Chondrocyte (in vitro differentiated cells): ENCODE results near the gene AGXT. TPM values are rescaled to one million over a fixed set of nuclear protein-coding genes. Genes with fewer than 3 reads are reported as not detected.
A peak's percentile ranks its signal among the peaks of the same experiment; 100 is the strongest.

Experiments used
- DNase-seq: peaks from one replicate; pipeline ENCODE4 v3.0.0; 2021; ENCODE audit warnings: mixed read lengths, low spot score
- H3K27ac Mint-ChIP-seq: one replicate; pipeline ENCODE4 v1.8.0; 2021; ENCODE audit warnings: mild to moderate bottlenecking, moderate library complexity, mixed read lengths; ENCODE audit not compliant: unreplicated experiment
- H3K27me3 Mint-ChIP-seq: 2 replicates; pipeline ENCODE4 v1.8.0; 2021; ENCODE audit warnings: low read depth, mixed read lengths
- H3K36me3 Mint-ChIP-seq: 2 replicates; pipeline ENCODE4 v1.8.0; 2021; ENCODE audit warnings: low read depth, mixed read lengths
- H3K4me1 Mint-ChIP-seq: 2 replicates; pipeline ENCODE4 v1.8.0; 2021; ENCODE audit warnings: low read depth, mild to moderate bottlenecking, mixed read lengths
- H3K4me3 Mint-ChIP-seq: one replicate; pipeline ENCODE4 v1.8.0; 2021; ENCODE audit warnings: mild to moderate bottlenecking, moderate library complexity, mixed read lengths; ENCODE audit not compliant: unreplicated experiment
- H3K9me3 Mint-ChIP-seq: 2 replicates; pipeline ENCODE4 v1.8.0; 2021; ENCODE audit warnings: low read depth, mixed read lengths
- CTCF ChIP-seq: fragments of 200-600 bp; sonication (generic); IDR thresholded peaks from 2 replicates; pipeline ENCODE4 v1.5.0; 2021; ENCODE audit warnings: antibody characterized with exemption, mild to moderate bottlenecking, moderate library complexity
- total RNA-seq: library from RNA; stranded (reverse); gene quantifications from 3 replicates; pipeline ENCODE4 v1.2.1, GENCODE V29; 2021

The AGXT gene
- total RNA-seq, 1 donor from 2014 or later = not detected

- H3K36me3 Mint-ChIP-seq = peaks cover 2% of the 10 kb centered on the region
- no peak overlapping the region for H3K27ac Mint-ChIP-seq
- H3K9me3 Mint-ChIP-seq = peaks cover 6% of the 10 kb centered on the region
- DNase-seq = peak; percentile 85
- peaks cover 45% of the 10 kb centered on the region for H3K27me3 Mint-ChIP-seq
- H3K4me1 Mint-ChIP-seq = no peaks in the 10 kb centered on the region
- no peak for TF ChIP-seq CTCF
- H3K4me3 Mint-ChIP-seq = no peak overlapping the region
Measured at GRCh38 chr2:240904216-240905175, 35.9 kb downstream of the AGXT start.

- peaks cover 2% of the 10 kb centered on the region for H3K36me3 Mint-ChIP-seq
- TF ChIP-seq CTCF = no peak
- H3K4me3 Mint-ChIP-seq = no peak overlapping the region
- no peak overlapping the region for H3K27ac Mint-ChIP-seq
- H3K9me3 Mint-ChIP-seq = peaks cover 6% of the 10 kb centered on the region
- peak; percentile 66 for DNase-seq
- H3K4me1 Mint-ChIP-seq = no peaks in the 10 kb centered on the region
- peaks cover 43% of the 10 kb centered on the region for H3K27me3 Mint-ChIP-seq
Measured at GRCh38 chr2:240905176-240905781, 36.7 kb downstream of the AGXT start.

- Mint-ChIP-seq H3K36me3 (no peaks in the 10 kb centered on the region), H3K4me1 (no peaks in the 10 kb centered on the region), H3K27me3 (peaks cover 36% of the 10 kb centered on the region), H3K4me3 (no peak within 1 kb of the TSS), H3K27ac (no peak within 1 kb of the TSS), H3K9me3 (no peaks in the 10 kb centered on the region)
- TF ChIP-seq CTCF = no peak
- no peak for DNase-seq
Measured at GRCh38 chr2:240906141-240906910, 37.7 kb downstream of the AGXT start, which contains the start of gene CROCC2. Gene CROCC2 (plus strand): TSS chr2:240906336. CDS start chr2:240906514, 178 bp downstream.

GRCh38 chr2:240906911-240907590 is 38.4 kb downstream of the AGXT start:
- no peaks in the 10 kb centered on the region for H3K4me1 Mint-ChIP-seq
- no peak overlapping the region for H3K27ac Mint-ChIP-seq
- no peak for DNase-seq
- H3K9me3 Mint-ChIP-seq = no peaks in the 10 kb centered on the region
- H3K4me3 Mint-ChIP-seq = no peak overlapping the region
- no peaks in the 10 kb centered on the region for H3K36me3 Mint-ChIP-seq
- TF ChIP-seq CTCF = no peak
- H3K27me3 Mint-ChIP-seq = peaks cover 38% of the 10 kb centered on the region
